Activated CD8-positive, alpha-beta memory T cell treated with anti-CD3 and anti-CD28 coated beads, Interleukin-2, amount 50 U/mL, for 24 hours (primary cell): ENCODE data around the gene DLG4.
A peak's percentile ranks its signal among the peaks of the same experiment; 100 is the strongest.

Experiments used
- DNase-seq: peaks from one replicate; pipeline ENCODE4 v3.0.0-alpha.2; 2020; ENCODE audit errors: extremely low read depth

DLG4 gene

GRCh38 chr17:7219812-7220592 lies at the start of gene DLG4, which contains the start of gene ACADVL:
Gene DLG4, minus strand, starts transcription at chr17:7219836.
Gene ACADVL, plus strand, starts transcription at chr17:7219938. Its CDS starts 47 bp downstream, at chr17:7219985.
- DNase-seq: no peak

DNA sequence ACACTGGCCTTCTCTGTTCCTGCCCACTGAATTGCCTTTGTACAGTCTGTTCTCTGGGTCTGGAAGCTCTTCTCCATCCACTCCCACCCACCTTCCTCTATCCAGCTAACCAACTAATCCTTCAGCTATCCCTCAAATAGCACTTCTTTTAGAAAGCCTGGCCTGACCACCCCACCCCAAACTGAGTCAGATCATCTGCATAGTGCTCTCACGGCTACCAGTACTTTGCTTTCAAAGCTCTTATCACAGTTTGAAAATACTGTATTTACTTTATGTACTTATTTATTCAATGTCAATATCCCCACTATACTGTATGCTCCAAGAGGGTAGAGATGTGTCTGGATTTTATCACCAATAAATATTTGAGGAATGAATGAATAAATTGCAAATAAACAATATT lies 47.1 kb upstream of the DLG4 start:
- no peak for DNase-seq

- no peak for DNase-seq
Observed at GRCh38 chr17:7263801-7264078, 44.1 kb upstream of the DLG4 start.

GRCh38 chr17:7262935-7263800 lies 43.5 kb upstream of the DLG4 start:
- DNase-seq: no peak

DNA sequence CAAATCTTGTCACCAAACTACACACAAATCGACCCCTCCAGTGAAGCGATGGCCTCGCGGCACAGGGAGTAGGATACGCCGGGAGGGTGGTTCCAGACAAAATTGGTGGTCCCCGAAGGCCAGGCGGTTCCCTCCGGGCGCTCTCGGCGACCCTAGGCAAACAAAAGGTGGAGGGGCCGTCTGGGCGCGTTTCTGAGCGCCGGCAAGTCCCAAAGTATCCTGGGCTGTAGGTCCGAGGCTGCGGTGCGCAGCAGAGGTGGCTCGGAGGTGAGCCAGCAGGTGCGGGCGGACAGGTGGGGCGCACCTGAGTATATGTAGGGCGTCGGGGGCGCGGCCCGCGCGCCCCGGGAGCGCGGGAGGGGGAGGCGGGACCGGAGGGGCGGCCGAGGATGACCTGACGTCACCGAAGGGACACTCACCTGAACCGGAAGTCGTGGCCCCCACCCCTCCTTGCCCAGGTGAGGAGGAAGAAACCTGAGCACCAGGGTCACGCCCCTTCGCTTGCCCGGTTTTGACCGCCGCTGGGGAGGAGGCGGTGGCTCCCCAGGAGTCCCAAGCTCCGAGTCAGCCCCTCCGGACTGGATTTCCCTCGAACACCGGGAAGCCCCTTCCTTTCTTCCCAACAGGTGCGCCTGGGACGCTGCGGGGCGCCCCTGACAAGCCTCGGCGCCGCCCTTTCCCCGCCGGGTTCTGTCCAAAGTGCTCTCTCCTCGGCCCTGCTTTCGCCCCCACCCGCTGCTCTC lies 42.7 kb upstream of the DLG4 start, which contains the start of gene CLDN7:
CLDN7 (minus strand) TSS at position 287 of the 743 bp plus-strand sequence. CDS start 435 bp downstream, outside the sequence.
- DNase-seq: no peak

DNA sequence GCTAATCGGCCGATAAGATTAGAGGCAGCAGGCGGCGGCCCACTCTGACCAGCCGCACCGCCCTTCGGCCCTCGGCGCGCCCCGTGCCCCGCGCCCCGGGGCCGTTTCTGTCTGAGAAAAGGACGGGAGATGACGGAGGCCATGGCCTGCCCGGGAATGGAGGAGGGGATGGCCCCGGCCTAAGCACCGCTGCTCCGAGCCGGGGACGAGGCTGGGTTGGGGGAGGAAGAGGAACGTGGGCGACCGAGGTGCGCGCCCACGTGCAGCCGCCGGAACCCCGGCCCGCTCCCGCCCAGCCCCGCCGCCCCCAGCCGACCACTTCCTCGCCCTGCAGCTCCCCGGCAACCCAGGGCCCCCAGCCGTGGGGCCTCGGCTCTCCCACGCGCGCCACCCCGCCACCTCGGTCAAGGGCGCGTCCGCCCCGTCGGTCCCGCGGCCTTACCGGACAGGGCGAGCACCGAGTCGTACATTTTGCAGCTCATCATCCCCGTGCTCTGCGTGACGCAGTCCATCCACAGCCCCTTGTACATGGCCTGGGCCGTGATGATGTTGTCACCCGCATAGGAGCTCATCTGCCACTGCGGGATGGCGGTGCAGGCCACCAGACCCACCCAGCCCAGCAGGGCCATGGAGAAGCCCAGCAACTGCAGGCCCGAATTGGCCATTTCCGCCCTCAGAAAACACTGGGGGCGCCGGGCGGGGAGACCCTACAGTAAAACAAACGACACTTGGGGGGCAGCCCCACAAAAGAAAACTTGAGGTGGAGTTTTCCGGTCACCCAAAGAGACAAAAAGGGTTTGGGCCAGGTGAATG lies 41.9 kb upstream of the DLG4 start:
- no peak for DNase-seq

DNA sequence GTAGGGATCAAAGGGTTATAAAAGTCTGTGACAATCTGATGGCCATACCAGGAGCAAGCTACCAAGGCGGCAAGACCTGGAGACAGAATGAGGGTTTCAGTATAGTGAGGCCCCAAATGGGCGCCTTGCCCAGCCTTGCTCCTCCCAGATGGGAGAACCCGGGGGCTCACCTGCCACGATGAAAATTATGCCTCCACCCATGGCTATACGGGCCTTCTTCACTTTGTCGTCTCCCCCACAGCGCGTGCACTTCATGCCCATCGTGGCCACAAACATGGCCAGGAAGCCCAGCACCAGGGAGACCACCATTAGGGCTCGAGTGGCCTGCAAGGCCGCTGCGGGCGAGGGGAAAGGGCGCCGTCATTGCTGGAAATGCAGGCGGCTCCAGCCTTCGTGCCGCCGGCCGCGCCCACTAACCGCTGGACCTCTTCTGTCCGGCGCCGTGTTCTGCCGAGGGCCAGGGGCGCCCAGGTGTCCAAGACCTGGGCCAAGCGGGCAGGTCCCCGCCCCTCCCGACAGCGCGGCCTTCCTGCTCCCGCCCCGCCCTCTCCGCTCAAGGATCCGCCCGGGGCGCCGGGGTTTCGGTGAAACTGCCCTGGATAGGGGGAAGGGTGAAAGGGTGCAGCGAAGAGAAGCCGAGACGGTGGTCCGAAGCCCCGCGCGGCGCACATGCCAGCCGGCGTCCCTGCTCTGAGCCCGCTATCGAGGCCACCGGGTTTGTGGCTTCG lies 41.2 kb upstream of the DLG4 start:
- DNase-seq: no peak

- DNase-seq: no peak
Observed at GRCh38 chr17:7260151-7260550, 40.5 kb upstream of the DLG4 start.

DNA sequence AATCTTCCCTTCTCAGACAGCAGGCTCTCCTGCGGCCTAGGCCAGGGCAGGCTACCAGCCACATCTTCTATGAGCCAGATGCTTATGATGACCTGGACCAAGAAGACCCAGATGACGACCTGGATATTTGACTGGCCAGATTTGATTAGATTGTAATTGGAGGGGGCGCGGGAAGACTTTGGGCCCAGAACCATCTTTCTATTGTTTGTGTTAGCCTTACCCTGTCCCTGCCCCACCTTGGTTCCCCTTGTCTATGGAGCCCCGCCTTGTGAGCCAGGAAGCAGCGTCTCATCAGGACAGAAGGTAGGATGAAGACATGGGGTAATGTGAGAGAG lies 39.9 kb upstream of the DLG4 start:
- DNase-seq: no peak

DNA sequence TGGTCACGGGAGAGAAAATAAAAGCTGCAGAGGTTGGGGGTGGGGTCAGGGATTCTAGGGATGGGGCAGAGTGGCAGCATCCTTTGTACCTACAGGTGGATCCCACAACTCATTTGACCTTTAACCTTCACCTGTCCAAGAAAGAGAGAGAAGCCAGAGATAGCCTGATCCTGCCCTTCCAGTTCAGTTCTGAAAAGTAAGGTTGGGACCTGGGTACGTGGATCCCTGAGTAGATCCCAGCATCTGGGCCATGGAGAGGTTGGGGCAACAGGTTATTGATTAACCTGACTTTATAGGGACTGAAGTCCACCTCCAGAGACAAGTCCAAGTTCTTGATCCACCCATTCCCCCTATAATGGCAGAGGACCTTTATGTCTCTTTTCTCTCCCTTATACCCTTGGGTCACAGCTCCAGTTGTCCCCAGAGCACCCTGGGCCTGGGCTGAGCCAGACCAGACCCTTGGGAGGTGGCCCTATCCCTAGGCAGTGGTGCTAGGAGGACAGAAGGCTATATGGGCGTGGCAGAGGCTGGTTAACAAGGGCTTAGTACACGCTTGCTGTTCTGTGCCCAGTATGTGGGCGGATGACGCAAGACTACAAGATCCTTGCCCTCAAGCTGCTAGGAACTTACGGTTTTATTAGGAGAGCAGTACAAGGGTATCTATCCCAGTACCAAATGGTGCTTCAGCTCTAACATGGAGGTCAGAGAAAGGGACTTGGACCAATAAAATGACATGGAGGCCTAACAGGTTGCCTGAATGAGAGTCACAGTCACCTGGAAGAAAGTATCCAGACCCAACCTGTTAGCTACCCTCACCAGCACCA lies 39.3 kb upstream of the DLG4 start:
- DNase-seq: no peak

DNA sequence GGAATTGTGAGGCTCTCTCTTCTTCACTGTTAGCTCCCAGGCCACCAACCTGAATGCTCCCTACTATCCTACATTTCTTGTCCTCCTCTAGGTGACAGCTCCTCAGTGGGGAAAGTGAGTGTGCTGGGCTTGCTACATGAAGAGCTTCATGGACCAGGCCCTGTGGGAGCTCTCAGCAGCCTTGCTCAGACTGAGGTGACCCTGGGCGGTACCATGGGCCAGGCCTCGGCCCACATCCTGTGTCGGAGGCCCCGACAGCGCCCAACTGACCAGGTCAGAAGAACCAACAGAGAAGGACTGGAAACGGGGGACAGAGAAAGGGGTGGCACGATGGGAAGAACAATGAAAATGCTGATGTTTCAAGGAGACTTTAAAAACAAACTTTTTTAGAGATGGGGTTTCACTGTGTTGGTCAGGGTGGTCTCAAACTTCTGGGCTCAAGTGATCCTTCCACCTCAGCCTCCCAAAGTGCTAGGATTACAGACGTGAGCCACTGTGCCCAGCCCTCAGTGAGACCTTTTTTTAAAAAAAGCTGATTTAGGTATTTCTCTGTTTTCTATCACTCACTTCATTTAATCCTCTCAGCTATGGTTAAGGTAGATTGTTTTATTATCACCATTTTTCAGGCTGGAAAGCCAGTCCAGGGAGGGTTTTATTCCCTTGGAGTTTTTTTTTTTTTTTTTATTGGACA lies 37.3 kb upstream of the DLG4 start:
- DNase-seq: no peak

- no peak for DNase-seq
Observed at GRCh38 chr17:7254511-7254910, 34.9 kb upstream of the DLG4 start.

GRCh38 chr17:7253082-7253481 lies 33.4 kb upstream of the DLG4 start:
- no peak for DNase-seq

DNA sequence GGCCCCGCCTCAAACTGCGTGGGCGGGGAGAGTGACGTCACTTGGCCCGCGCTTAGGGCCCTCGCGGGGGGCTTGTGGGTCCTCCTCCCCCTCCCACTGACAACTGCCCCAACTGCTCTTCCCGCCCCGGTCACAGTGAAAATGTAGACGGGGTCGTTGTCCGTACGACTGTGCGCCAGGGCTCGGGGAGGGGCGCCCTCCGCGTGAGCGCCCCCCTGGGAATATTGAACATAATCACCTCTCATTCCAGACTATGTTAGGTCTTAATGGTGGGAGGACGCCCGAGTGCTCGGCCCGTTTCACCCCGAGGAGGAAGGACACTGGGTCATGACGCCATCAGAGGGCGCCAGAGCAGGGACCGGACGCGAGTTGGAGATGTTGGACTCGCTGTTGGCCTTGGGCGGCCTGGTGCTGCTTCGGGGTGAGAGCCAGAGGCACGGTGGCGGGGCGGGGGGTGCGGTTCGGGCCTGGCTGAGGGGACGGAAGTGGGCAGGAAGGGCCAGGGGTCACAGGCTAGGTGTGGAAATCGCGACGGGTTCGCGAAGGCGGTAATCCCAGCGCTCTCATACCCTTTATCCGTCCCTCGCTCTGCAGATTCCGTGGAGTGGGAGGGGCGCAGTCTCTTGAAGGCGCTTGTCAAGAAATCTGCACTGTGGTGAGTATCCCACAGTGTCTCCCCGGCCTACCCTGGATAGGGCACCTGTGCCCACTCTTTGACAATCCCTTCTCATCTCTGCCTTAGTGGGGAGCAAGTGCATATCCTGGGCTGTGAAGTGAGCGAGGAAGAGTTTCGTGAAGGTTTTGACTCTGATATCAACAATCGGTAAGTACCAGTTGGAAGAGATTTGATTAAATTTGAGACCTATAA lies 32.8 kb upstream of the DLG4 start, which contains the start of gene ELP5:
ELP5 (plus strand) TSS at position 40 of the 868 bp plus-strand sequence; CDS start at position 376, 336 bp downstream.
- peak; percentile 76 for DNase-seq

DNA sequence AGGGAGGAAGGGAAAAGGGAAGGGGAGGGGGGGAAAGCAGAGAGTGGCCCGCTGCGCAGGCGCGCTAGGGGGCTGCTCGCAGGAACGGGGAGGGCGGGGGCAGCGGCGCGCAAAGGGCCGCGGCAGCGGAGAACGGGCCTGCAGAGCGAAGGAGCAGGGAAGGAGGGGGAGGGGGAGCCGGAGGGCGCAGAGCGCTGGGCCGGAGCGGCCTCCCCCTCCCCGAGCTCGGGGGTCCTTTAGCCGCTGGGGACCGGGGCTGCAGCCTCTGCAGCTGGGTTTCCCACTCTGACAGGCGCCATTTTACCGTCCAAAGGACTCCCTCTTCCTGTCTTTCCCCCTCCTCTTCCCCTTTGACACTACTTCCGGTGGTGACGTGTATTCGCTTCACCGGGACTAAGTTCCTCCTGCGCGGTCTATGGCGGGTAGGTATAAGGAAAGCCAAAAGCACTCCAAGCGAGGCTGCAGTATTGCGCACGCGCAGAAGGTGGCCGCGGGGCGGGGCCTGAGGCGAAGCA lies 32.1 kb upstream of the DLG4 start, which contains the start of gene CTDNEP1:
CTDNEP1 (minus strand) TSS at position 74 of the 515 bp plus-strand sequence. CDS start 438 bp downstream, outside the sequence.
- peak; percentile 100 for DNase-seq

GRCh38 chr17:7250695-7251627 lies 31.3 kb upstream of the DLG4 start:
- no peak for DNase-seq

GRCh38 chr17:7249830-7250229 lies 30.2 kb upstream of the DLG4 start:
- DNase-seq: no peak
